ENCODE measurements around the gene SLC6A6. TPM values are rescaled to one million over a fixed set of nuclear protein-coding genes. Genes with fewer than 3 reads are reported as not detected.

Gene SLC6A6
- total RNA-seq, 1 experiment from 2014 or later: 72.6 TPM

DNA sequence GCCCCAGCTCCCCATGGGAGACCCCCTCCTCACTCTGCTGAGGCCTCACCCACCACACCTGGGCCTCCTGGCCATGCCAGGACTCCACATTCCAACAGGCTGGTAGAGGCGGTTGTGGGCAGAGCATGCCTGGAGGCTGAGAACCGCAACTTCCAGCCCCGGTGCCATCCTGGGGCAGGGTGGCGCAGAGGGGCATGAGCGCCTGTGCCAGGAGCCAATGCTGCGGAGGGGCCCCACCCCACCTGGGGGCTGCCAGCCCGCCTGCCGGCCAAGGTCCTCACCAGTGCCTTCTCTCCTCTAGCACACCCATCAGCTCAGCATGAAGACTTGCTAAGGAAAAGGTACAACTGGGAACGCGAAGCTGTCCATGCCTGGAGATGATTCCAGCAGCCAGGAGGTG is 34.3 kb upstream of the SLC6A6 start:
- Histone ChIP-seq H3T11ph (ENCODE audit: low read length) (no peak overlapping the region), H3K79me2 (ENCODE audit: insufficient read depth, low read length) (no peaks in the 10 kb centered on the region), H3K23me2 (ENCODE audit: insufficient read length, low read depth, low read length, poor library complexity, severe bottlenecking) (no peaks in the 10 kb centered on the region), H3K4ac (ENCODE audit: low read depth, low read length) (no peak overlapping the region), H3K18ac (ENCODE audit: insufficient read length, low read depth, low read length) (no peak overlapping the region), H3K23ac (ENCODE audit: insufficient read length, low read depth, low read length) (no peak overlapping the region), H2AFZ (ENCODE audit: low read length) (no peak overlapping the region), H3K9me3 (ENCODE audit: control insufficient read depth, low read depth, low read length) (no peaks in the 10 kb centered on the region), H3K14ac (ENCODE audit: insufficient read depth, low read length) (no peak overlapping the region; the same call in 1 of the 2 replicates), H2BK15ac (ENCODE audit: low read depth, low read length) (no peak overlapping the region), H2BK120ac (ENCODE audit: low read depth, low read length, poor library complexity, severe bottlenecking) (no peak overlapping the region), H4K5ac (ENCODE audit: insufficient read length, low read depth, low read length) (no peak overlapping the region), H3K27ac (ENCODE audit: insufficient read length, low read depth, low read length) (no peak overlapping the region), H2BK20ac (ENCODE audit: low read depth, low read length, poor library complexity, severe bottlenecking) (no peak overlapping the region), H4K91ac (ENCODE audit: insufficient read length, low read depth, low read length) (no peak overlapping the region), H3K79me1 (ENCODE audit: insufficient read depth, low read depth, low read length, poor library complexity, severe bottlenecking) (no peaks in the 10 kb centered on the region), H4K8ac (replicated peaks; ENCODE audit: insufficient read length, low read depth, low read length) (no peak overlapping the region), H3K4me1 (ENCODE audit: insufficient read depth, low read length) (no peaks in the 10 kb centered on the region), H4K20me1 (ENCODE audit: control insufficient read depth, insufficient read depth, insufficient read length) (no peaks in the 10 kb centered on the region), H3K27me3 (ENCODE audit: insufficient read depth, low read length) (no peaks in the 10 kb centered on the region; the same call in 1 of the 2 replicates), H3K56ac (ENCODE audit: insufficient read length, low read depth, low read length) (no peak overlapping the region), H3K9ac (ENCODE audit: extremely low read depth, insufficient read length, low read length) (no peak overlapping the region), H3K4me2 (ENCODE audit: insufficient read depth, insufficient read length, low read length) (no peak overlapping the region), H2AK5ac (ENCODE audit: insufficient read length, low read length) (no peak overlapping the region), H2BK5ac (ENCODE audit: insufficient read length, low read length) (no peak overlapping the region), H2BK12ac (ENCODE audit: insufficient read length, low read depth, low read length) (no peak overlapping the region)
- DNase-seq: no peak
- WGBS (ENCODE audit: extremely low coverage, insufficient read length, low lambda C conversion rate): no CpG with 5 or more reads among the region's 10 CpGs
- TF ChIP-seq, protein P1, sequence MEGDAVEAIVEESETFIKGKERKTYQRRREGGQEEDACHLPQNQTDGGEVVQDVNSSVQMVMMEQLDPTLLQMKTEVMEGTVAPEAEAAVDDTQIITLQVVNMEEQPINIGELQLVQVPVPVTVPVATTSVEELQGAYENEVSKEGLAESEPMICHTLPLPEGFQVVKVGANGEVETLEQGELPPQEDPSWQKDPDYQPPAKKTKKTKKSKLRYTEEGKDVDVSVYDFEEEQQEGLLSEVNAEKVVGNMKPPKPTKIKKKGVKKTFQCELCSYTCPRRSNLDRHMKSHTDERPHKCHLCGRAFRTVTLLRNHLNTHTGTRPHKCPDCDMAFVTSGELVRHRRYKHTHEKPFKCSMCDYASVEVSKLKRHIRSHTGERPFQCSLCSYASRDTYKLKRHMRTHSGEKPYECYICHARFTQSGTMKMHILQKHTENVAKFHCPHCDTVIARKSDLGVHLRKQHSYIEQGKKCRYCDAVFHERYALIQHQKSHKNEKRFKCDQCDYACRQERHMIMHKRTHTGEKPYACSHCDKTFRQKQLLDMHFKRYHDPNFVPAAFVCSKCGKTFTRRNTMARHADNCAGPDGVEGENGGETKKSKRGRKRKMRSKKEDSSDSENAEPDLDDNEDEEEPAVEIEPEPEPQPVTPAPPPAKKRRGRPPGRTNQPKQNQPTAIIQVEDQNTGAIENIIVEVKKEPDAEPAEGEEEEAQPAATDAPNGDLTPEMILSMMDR (conservative IDR thresholded peaks at IDR 0.05): no peak
- Mint-ChIP-seq H3K9me3 (no peaks in the 10 kb centered on the region; a peak in 2 of 5 replicates), H3K27me3 (ENCODE audit: low read depth) (peaks cover 11% of the 10 kb centered on the region), H3K4me1 (peaks cover 41 to 49% of the 10 kb centered on the region in 2 experiments), H3K27ac (peak overlapping the region in 1 of 3 experiments; percentile 27; a peak in 1 of 7 replicates), H3K4me3 (no peak overlapping the region), H3K36me3 (ENCODE audit: insufficient read depth in 1 of 3, low read depth in 3 of 3) (no peaks in the 10 kb centered on the region)

Data from H9 (cell line).